Fibroblast of lung (primary cell): ENCODE measurements around the gene TTC33. TPM values are rescaled to one million over a fixed set of nuclear protein-coding genes. Genes with fewer than 3 reads are reported as not detected.

Experiments used
- DNase-seq, 2 donors: peaks; one replicate each; pipeline versions ENCODE4 v3.0.0 to v3.0.0-alpha.2; 2010; ENCODE audit warnings: low read depth in 2 of 2
- H2AFZ ChIP-seq: 2 replicates; pipeline ENCODE4 v1.5.1; 2012; ENCODE audit warnings: low read length, control low read depth, inconsistent platforms
- H3K27ac ChIP-seq: 2 replicates; pipeline ENCODE4 v1.5.1; 2011; ENCODE audit warnings: low read length, control low read depth; ENCODE audit not compliant: insufficient read depth
- H3K27me3 ChIP-seq: 2 replicates; pipeline ENCODE4 v1.5.1; 2011; ENCODE audit warnings: mild to moderate bottlenecking, low read length; ENCODE audit not compliant: control insufficient read depth, insufficient read depth
- H3K36me3 ChIP-seq: 2 replicates; pipeline ENCODE4 v1.5.1; 2011; ENCODE audit warnings: low read length; ENCODE audit not compliant: control insufficient read depth, insufficient read depth
- H3K4me1 ChIP-seq: 2 replicates; pipeline ENCODE4 v1.5.1; 2011; ENCODE audit warnings: low read length; ENCODE audit not compliant: control insufficient read depth, insufficient read depth; ENCODE audit errors: extremely low read depth
- H3K4me2 ChIP-seq: 2 replicates; pipeline ENCODE4 v1.5.1; 2011; ENCODE audit warnings: low read length, control low read depth; ENCODE audit not compliant: insufficient read depth; ENCODE audit errors: extremely low read depth
- H3K4me3 ChIP-seq, 4 experiments: fragments of 200-600 bp in 1 of 4; sonication (generic) in 1 of 4; replicated peaks in 1 of 4; 2 replicates each; pipeline ENCODE4 v1.5.1; 2011 to 2016; ENCODE audit warnings: low read length in 4 of 4, low read depth in 3 of 4, mild to moderate bottlenecking in 3 of 4, control low read depth in 2 of 4, inconsistent platforms in 1 of 4, mixed read lengths in 1 of 4; ENCODE audit not compliant: insufficient read depth in 1 of 4; ENCODE audit errors: control extremely low read depth in 1 of 4
- H3K79me2 ChIP-seq: 2 replicates; pipeline ENCODE4 v1.5.1; 2012; ENCODE audit warnings: mild to moderate bottlenecking, low read length, inconsistent platforms; ENCODE audit not compliant: control insufficient read depth, insufficient read depth
- H3K9ac ChIP-seq: 2 replicates; pipeline ENCODE4 v1.5.1; 2011; ENCODE audit warnings: mild to moderate bottlenecking, low read length, control low read depth; ENCODE audit not compliant: insufficient read depth
- H3K9me3 ChIP-seq: 2 replicates; pipeline ENCODE4 v1.5.1; 2012; ENCODE audit warnings: low read depth, low read length; ENCODE audit not compliant: control insufficient read depth, insufficient read depth
- H4K20me1 ChIP-seq: 2 replicates; pipeline ENCODE4 v1.5.1; 2011; ENCODE audit warnings: low read length; ENCODE audit not compliant: control insufficient read depth, insufficient read depth; ENCODE audit errors: extremely low read depth
- CTCF ChIP-seq, 2 donors: IDR thresholded peaks in 1 of 2; conservative IDR thresholded peaks in 1 of 2; 1 replicate in 1 of 2; 2 replicates in 1 of 2; pipeline ENCODE4 v1.5.1; 2011 to 2012; ENCODE audit warnings: low read length in 2 of 2, control low read depth in 1 of 2, inconsistent platforms in 1 of 2, low read depth in 1 of 2, mild to moderate bottlenecking in 1 of 2
- EZH2 ChIP-seq: IDR thresholded peaks from 2 replicates; pipeline ENCODE4 v1.5.1; 2012; ENCODE audit warnings: low read length, control low read depth, mild to moderate bottlenecking; ENCODE audit errors: missing control alignments
- polyA plus RNA-seq, 2 donors: library from polyadenylated mRNA; depleted of rRNA in 1 of 2; stranded (reverse) in 1 of 2; unstranded in 1 of 2; fragments of >200 nt; gene quantifications; 2 replicates each; pipeline ENCODE4 v1.2.1, GENCODE V29; 2011 to 2012; ENCODE audit warnings: missing spikeins in 1 of 2
- total RNA-seq: library from RNA; depleted of rRNA; stranded (reverse); fragments of >200 nt; gene quantifications from 2 replicates; pipeline ENCODE4 v1.2.1, GENCODE V29; 2014

The TTC33 gene
- total and polyA plus RNA-seq, 2 donors (not counting 1 experiment from before 2014, with no cell fraction given), result 8.7 to 16.3 TPM

GRCh38 chr5:40489421-40489820 lies 266.3 kb downstream of the TTC33 start:
- Histone ChIP-seq H3K4me2 (no peak overlapping the region), H3K79me2 (no peaks in the 10 kb centered on the region), H3K36me3 (no peaks in the 10 kb centered on the region), H2AFZ (no peak overlapping the region), H3K27me3 (no peaks in the 10 kb centered on the region), H3K4me1 (no peaks in the 10 kb centered on the region), H3K9me3 (no peaks in the 10 kb centered on the region), H3K4me3 (no peak overlapping the region), H3K27ac (no peak overlapping the region), H3K9ac (no peak overlapping the region), H4K20me1 (no peaks in the 10 kb centered on the region)
- no peak for DNase-seq
- no peak for TF ChIP-seq EZH2
- no peak for TF ChIP-seq CTCF (conservative IDR thresholded peaks at IDR 0.05 in 1 of 2, IDR thresholded peaks at IDR 0.05 in 1 of 2; ENCODE audit: low read depth in 1 of 2, low read length in 2 of 2)

- no peaks in the 10 kb centered on the region for H3K4me1 ChIP-seq
- no peaks in the 10 kb centered on the region for H3K9me3 ChIP-seq
- no peak overlapping the region for H3K9ac ChIP-seq
- no peaks in the 10 kb centered on the region for H3K36me3 ChIP-seq
- H4K20me1 ChIP-seq, result no peaks in the 10 kb centered on the region
- H3K4me2 ChIP-seq, result no peak overlapping the region
- peak in 1 of 2 donors; percentile 58 for DNase-seq
- no peaks in the 10 kb centered on the region for H3K79me2 ChIP-seq
- no peak overlapping the region for H2AFZ ChIP-seq
- no peaks in the 10 kb centered on the region for H3K27me3 ChIP-seq
- H3K4me3 ChIP-seq, result no peak overlapping the region
- H3K27ac ChIP-seq, result no peak overlapping the region
- TF ChIP-seq EZH2 (no peak), CTCF (conservative IDR thresholded peaks at IDR 0.05 in 1 of 2, IDR thresholded peaks at IDR 0.05 in 1 of 2; ENCODE audit: low read depth in 1 of 2, low read length in 2 of 2) (no peak)
Measured at GRCh38 chr5:40486437-40487275, 269.1 kb downstream of the TTC33 start.

- TF ChIP-seq EZH2 (no peak), CTCF (conservative IDR thresholded peaks at IDR 0.05 in 1 of 2, IDR thresholded peaks at IDR 0.05 in 1 of 2; ENCODE audit: low read depth in 1 of 2, low read length in 2 of 2) (no peak)
- Histone ChIP-seq H3K9ac (no peak overlapping the region), H4K20me1 (no peaks in the 10 kb centered on the region), H3K4me1 (no peaks in the 10 kb centered on the region), H3K4me3 (no peak overlapping the region), H3K79me2 (no peaks in the 10 kb centered on the region), H3K36me3 (no peaks in the 10 kb centered on the region), H2AFZ (no peak overlapping the region), H3K27me3 (no peaks in the 10 kb centered on the region), H3K9me3 (no peaks in the 10 kb centered on the region), H3K27ac (no peak overlapping the region), H3K4me2 (no peak overlapping the region)
- peak in 1 of 2 donors; percentile 43 for DNase-seq
Measured at GRCh38 chr5:40485021-40485998, 270.5 kb downstream of the TTC33 start.
